ACC112 (cell line): ENCODE data around the gene WNT1.

ENCODE experiments used
- H2AFZ ChIP-seq: fragments of 200-600 bp; sonication (generic); one replicate; pipeline ENCODE4 v1.6.0; 2017; ENCODE audit warnings: antibody characterized with exemption, low read length; ENCODE audit not compliant: unreplicated experiment
- H3K27ac ChIP-seq: fragments of 200-600 bp; sonication (generic); 2 replicates; pipeline ENCODE4 v1.5.1; 2014; ENCODE audit warnings: low read depth, mild to moderate bottlenecking, antibody characterized with exemption, low read length, moderate library complexity
- H3K27me3 ChIP-seq: fragments of 200-600 bp; sonication (generic); 2 replicates; pipeline ENCODE4 v1.6.1; 2014; ENCODE audit warnings: mild to moderate bottlenecking, antibody characterized with exemption, low read length, moderate library complexity, mixed read lengths; ENCODE audit not compliant: insufficient read depth
- H3K36me3 ChIP-seq: fragments of 200-600 bp; sonication (generic); 2 replicates; pipeline ENCODE4 v1.6.1; 2016; ENCODE audit warnings: mild to moderate bottlenecking, antibody characterized with exemption, low read length, moderate library complexity, mixed read lengths; ENCODE audit not compliant: insufficient read depth
- H3K4me1 ChIP-seq: fragments of 200-600 bp; sonication (generic); one replicate; pipeline ENCODE4 v1.6.1; 2016; ENCODE audit warnings: low read length, mixed read lengths; ENCODE audit not compliant: insufficient read depth, unreplicated experiment, control insufficient read depth
- H3K4me3 ChIP-seq: fragments of 200-600 bp; sonication (generic); 2 replicates; pipeline ENCODE4 v1.5.1; 2014; ENCODE audit warnings: mild to moderate bottlenecking, low read depth, low read length
- H3K79me2 ChIP-seq: fragments of 200-600 bp; sonication (generic); one replicate; pipeline ENCODE4 v1.6.0; 2016; ENCODE audit warnings: low read length; ENCODE audit not compliant: control insufficient read depth, unreplicated experiment, insufficient read depth

Gene WNT1

DNA sequence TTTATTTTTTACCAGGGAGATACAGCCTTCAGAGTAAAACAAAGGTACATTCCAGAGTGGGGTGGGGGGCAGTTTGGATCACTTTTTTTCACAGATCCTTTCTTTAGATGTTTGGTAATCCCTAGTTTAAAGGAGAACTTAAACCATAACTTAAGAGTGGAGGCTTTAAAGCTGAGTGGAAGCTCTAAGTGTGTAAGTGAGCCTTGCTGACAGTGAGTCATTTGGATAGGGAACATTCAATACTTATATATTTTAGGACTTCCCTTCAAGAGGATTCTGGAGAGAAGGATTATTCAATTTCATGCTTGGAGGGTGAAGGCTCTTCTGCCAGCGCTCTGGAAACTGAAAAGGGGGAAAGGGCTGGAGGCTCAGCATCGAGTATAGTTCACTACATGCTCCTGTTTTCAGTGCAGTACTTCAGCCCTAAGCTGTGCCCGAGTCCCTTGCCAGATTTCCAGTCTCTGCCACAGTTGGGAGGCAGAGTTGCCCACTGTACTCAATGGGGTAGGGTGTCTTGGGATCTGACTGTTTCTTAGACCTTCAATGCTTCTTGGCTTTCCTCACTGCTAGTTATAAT lies 32.1 kb downstream of the WNT1 start:
- Histone ChIP-seq H3K4me1 (peaks cover 3% of the 10 kb centered on the region), H3K27ac (no peak overlapping the region), H3K4me3 (no peak overlapping the region)

DNA sequence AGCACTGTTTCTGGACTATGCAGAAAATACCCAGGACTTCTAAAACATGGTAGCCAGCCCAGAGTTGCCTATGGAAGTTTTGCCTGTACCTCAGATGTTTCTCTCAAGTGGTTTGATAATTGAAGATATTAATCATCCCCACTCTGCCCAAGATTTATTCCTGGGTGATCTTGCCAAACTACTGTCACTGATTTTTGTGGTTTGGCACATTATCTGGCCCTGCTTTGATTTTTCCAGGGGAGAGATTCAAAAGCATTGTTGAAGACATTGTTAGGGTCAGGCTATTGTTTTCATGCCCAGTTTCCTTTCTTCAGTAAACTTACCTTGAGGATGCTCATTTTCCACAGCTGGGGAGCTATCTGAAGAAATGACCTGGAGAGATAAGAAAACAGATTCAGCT lies 34.6 kb downstream of the WNT1 start:
- Histone ChIP-seq H3K4me1 (peaks cover 11% of the 10 kb centered on the region), H3K4me3 (no peak overlapping the region), H3K27ac (no peak overlapping the region), H3K79me2 (peaks cover 28% of the 10 kb centered on the region), H2AFZ (no peak overlapping the region), H3K36me3 (peaks cover 8% of the 10 kb centered on the region; the same call in 1 of the 2 replicates), H3K27me3 (no peaks in the 10 kb centered on the region)

More for the DNA sequence above, 32.1 kb downstream of the WNT1 start:
- no peaks in the 10 kb centered on the region for H3K27me3 ChIP-seq
- H2AFZ ChIP-seq = no peak overlapping the region
- H3K36me3 ChIP-seq = peaks cover 10% of the 10 kb centered on the region
- H3K79me2 ChIP-seq = peaks cover 9% of the 10 kb centered on the region

DNA sequence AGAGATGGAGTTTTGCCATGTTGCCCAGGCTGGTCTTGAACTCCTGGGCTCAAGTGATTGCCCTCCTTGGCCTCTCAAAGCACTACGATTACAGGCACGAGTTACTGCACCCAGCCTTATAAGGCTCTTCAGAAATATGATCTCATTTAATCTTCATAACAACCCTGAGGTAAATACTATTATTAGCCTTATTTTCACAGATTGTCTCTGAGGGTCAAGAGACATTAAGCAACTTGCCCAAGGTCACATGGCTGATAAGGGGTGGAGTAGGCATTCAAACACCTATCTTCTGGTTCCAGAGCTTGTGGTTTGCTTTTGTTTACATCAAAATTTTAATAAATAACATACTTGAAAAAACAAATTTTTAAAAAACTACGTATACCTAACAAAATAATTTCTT lies 35.3 kb downstream of the WNT1 start:
- Histone ChIP-seq H3K27me3 (no peaks in the 10 kb centered on the region), H3K27ac (no peak overlapping the region), H3K4me1 (peaks cover 12% of the 10 kb centered on the region), H3K4me3 (no peak overlapping the region), H3K36me3 (peaks cover 8% of the 10 kb centered on the region; the same call in 1 of the 2 replicates), H3K79me2 (peaks cover 32% of the 10 kb centered on the region), H2AFZ (no peak overlapping the region)

DNA sequence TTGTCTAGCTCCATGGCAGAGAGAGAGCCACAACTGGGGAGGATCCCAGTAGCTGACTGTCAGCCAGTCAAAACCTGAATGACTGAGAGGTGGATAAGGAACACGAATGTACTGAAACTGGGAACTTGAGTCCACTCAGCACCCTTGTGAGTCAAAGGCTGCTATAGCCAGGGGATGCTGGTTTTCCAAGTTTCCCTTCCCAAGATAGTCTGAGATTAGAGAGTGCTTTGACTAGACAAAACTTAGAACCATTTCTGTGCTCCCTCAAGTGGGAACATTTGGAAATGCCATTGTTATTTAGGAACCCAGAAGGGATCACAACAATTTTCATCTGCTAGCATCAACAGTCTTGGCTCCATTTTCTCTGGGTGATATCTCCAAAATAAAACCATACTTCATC lies 36.4 kb downstream of the WNT1 start:
- Histone ChIP-seq H3K4me3 (no peak overlapping the region), H2AFZ (no peak overlapping the region), H3K27ac (no peak overlapping the region), H3K27me3 (no peaks in the 10 kb centered on the region), H3K36me3 (peaks cover 8% of the 10 kb centered on the region; the same call in 1 of the 2 replicates), H3K4me1 (peaks cover 14% of the 10 kb centered on the region), H3K79me2 (peaks cover 32% of the 10 kb centered on the region)

DNA sequence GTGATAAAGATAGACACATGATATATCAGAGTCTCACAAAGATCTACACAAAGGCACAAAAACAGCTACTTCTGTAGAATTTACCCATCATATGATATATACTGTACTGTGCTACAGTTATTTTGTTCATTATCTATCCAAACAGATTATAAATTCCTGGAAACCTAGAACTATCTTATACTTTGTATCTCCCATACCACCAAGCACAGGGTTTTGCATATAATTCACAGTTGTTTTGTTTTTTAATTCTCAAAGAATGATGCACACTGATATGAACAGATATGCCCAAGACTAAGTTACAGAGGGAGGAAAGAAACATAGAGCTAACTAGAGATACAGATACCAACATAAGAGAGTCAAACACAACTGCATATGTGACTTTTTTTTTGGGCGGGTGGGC lies 37.1 kb downstream of the WNT1 start:
- H3K27me3 ChIP-seq = no peaks in the 10 kb centered on the region
- no peak overlapping the region for H3K27ac ChIP-seq
- peaks cover 18% of the 10 kb centered on the region for H3K4me1 ChIP-seq
- H3K4me3 ChIP-seq = no peak overlapping the region
- H3K36me3 ChIP-seq = peaks cover 8% of the 10 kb centered on the region; the same call in 1 of the 2 replicates
- peaks cover 32% of the 10 kb centered on the region for H3K79me2 ChIP-seq
- H2AFZ ChIP-seq = no peak overlapping the region

DNA sequence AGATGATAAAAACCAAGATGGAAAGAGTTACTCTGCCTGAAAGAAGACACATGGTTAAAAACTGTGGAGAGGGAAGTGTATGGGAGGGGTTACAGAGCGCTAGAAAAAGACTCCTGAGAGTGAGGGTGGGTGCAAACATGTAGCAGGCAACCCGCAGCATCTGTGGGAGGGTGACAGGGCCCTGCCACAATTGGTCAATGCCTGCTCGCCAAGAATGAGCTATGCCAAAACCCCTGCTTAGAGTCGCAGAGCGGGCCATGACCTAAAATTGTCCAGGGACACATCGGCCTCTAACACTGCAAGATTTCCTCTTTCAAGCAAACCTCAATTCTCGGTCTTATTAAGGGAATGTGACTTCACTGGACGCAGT lies 39.8 kb downstream of the WNT1 start:
- Histone ChIP-seq H2AFZ (no peak overlapping the region), H3K27me3 (no peaks in the 10 kb centered on the region), H3K27ac (peak overlapping the region; percentile 94), H3K4me3 (peak overlapping the region; percentile 88), H3K79me2 (peaks cover 32% of the 10 kb centered on the region), H3K36me3 (peaks cover 4% of the 10 kb centered on the region; the same call in 1 of the 2 replicates), H3K4me1 (peaks cover 18% of the 10 kb centered on the region)

DNA sequence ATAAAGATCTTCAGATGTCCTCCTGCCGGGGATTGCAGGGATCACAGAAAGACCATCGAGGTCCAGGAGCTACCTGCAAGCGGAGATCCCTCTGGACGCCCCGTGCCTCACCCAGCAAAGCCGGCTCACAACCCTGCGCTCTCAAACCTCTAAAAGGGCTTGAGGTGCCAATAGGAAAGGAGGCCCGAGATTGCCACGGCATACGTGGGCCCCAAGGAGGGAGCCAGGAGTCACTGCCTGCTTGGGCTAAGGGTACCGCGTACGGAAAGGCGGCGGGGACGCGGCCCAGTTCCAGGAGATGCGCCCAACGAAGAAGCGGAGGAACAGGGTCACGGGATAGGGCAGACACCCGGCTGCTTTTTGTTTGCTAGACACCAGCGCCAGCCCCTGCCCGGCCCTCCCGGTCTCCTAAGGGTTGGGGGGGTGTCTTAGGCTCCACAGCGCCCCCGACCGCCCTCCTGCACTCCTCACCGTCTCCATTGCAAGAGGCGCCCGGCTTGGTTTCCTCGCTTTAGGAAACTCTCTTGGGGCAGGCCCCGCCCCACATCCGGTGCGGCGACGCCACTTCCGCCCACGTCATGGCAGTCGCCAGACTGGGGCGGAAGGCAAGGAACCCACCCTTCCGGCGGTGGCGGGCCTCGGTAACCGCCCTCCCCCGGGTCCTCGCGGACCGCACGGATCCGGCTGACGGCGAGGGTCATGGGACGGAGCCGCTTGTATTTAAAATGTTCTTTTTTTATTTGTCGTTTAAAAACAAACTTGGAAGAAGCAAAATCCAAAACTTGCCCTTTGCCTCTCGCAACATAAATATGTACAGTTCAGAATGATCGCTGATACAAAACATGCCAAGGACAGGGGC lies 40.4 kb downstream of the WNT1 start, which contains the start of gene PRKAG1:
Gene PRKAG1 (minus strand): TSS at position 516 of the 859 bp plus-strand sequence. CDS start 36 bp downstream, at position 480.
- Histone ChIP-seq H3K36me3 (0 out of 2 replicates have a peak, but pooled peaks cover 2% of the 10 kb centered on the region), H3K4me1 (peaks cover 18% of the 10 kb centered on the region), H3K27me3 (no peaks in the 10 kb centered on the region), H3K27ac (peak within 1 kb of the TSS; percentile 94), H3K4me3 (peak within 1 kb of the TSS; percentile 88), H3K79me2 (peaks cover 32% of the 10 kb centered on the region), H2AFZ (peak within 1 kb of the TSS; percentile 11)

DNA sequence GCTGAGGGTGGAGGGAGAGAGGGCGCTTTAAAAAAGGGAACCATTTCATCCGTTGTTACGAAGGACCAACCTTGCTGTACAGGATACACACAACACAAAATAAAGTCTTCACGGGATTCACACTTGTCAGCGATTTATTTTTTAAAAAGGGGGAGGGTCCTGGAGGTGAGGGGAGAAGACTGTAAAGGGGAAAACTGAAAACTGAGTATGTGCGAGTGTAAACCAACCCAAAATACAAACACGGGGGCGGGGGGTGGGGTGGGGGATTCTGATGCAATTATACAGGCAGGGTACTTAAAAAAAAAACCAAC lies 41.0 kb downstream of the WNT1 start:
- Histone ChIP-seq H3K27me3 (no peaks in the 10 kb centered on the region), H3K36me3 (0 out of 2 replicates have a peak, but pooled peaks cover 2% of the 10 kb centered on the region), H3K4me3 (peak overlapping the region; percentile 88), H3K27ac (peak overlapping the region; percentile 94), H2AFZ (peak overlapping the region; percentile 11), H3K4me1 (peaks cover 18% of the 10 kb centered on the region), H3K79me2 (peaks cover 32% of the 10 kb centered on the region)

DNA sequence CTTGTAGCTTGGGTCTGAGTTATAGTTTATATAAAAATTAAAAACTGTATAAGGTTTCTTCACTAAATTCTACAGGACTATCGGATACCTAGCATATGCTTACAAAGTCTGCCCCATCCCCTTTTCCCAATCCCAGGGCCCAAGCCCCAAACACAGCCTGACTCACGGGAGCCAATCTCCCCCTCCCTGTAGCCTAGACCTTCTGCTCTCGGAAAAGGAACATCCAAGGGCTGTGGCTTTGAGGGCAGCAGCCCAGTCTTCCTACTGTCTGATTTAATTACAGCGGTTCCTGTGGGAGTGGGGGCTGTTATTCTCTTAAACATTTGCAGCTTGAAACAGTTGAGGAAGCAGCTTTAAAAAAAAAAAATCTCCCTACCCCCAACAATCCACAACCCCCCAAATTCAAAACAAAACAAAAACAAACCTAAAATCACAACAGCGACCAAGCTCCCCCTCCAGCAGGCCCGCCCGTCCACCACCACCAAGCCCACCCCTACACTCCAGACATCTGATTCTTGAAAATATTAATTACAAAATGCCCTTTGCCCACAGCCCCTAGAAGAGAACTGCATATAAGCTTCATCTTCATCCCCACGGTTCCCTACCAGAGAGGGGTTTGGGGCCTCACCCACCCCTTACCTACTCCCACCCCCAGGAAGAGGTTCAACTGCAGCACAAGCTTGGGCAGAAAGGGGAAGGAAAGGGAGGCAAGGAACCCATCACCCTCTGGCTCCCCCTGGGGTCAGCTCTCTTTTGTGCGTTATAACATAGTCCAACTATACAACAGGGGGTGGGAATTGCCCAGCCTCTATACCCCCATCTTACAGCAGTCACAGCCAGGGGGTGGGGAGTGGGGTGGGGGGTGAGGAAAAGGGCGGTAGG lies 41.6 kb downstream of the WNT1 start:
- Histone ChIP-seq H3K27me3 (no peaks in the 10 kb centered on the region), H2AFZ (no peak overlapping the region), H3K4me1 (peaks cover 18% of the 10 kb centered on the region), H3K79me2 (peaks cover 26% of the 10 kb centered on the region), H3K27ac (peak overlapping the region; percentile 94), H3K36me3 (peaks cover 3% of the 10 kb centered on the region; the same call in 1 of the 2 replicates), H3K4me3 (no peak overlapping the region)

DNA sequence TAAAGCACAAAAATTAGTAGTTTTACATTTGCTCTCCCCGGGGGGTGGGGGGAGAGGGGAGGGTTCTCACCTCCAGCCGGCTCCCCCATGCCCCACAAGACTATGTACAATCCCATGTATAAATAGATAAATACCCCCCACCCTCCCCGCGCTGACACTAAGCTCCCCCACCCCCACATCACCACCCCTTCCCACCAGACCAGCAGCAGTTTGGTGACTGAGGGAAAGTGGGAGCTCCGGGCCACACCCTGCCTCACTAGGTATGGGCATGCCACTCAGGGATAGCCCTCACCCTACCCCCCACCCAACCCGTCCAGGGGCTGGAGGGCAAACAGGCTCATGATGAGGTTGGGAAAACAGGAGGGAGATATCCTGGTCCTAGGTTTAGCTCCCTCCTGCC lies 42.3 kb downstream of the WNT1 start:
- Histone ChIP-seq H2AFZ (no peak overlapping the region), H3K27me3 (no peaks in the 10 kb centered on the region), H3K36me3 (peaks cover 11% of the 10 kb centered on the region; the same call in 1 of the 2 replicates), H3K79me2 (peaks cover 23% of the 10 kb centered on the region), H3K27ac (no peak overlapping the region), H3K4me1 (peaks cover 14% of the 10 kb centered on the region), H3K4me3 (no peak overlapping the region)
